HCEC 1CT (cell line): Measurements from ENCODE around the gene LRRC49.
"Not testable (repeated sequence)": the region's sequence is repeated elsewhere in the genome, so short reads cannot be mapped to it uniquely, and the experiment has no call there.

Source experiments
- DNase-seq: peaks from one replicate; pipeline ENCODE4 v3.0.0-alpha.2; 2017

LRRC49 gene, protein sequence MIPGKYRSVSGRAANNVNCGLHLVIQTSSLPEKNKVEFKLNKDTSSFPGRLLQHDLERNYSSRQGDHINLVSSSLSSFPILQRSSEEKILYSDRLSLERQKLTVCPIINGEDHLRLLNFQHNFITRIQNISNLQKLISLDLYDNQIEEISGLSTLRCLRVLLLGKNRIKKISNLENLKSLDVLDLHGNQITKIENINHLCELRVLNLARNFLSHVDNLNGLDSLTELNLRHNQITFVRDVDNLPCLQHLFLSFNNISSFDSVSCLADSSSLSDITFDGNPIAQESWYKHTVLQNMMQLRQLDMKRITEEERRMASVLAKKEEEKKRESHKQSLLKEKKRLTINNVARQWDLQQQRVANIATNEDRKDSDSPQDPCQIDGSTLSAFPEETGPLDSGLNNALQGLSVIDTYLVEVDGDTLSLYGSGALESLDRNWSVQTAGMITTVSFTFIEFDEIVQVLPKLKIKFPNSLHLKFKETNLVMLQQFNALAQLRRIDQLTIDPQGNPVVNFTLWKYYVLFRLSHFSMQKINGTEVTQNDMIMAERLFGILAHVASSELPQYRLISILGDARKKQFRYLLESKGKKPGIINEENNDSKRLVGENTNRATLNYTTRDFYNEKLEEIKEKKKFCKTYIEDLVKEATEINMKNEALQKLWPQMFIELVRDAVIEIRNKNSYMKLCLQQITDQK

DNA sequence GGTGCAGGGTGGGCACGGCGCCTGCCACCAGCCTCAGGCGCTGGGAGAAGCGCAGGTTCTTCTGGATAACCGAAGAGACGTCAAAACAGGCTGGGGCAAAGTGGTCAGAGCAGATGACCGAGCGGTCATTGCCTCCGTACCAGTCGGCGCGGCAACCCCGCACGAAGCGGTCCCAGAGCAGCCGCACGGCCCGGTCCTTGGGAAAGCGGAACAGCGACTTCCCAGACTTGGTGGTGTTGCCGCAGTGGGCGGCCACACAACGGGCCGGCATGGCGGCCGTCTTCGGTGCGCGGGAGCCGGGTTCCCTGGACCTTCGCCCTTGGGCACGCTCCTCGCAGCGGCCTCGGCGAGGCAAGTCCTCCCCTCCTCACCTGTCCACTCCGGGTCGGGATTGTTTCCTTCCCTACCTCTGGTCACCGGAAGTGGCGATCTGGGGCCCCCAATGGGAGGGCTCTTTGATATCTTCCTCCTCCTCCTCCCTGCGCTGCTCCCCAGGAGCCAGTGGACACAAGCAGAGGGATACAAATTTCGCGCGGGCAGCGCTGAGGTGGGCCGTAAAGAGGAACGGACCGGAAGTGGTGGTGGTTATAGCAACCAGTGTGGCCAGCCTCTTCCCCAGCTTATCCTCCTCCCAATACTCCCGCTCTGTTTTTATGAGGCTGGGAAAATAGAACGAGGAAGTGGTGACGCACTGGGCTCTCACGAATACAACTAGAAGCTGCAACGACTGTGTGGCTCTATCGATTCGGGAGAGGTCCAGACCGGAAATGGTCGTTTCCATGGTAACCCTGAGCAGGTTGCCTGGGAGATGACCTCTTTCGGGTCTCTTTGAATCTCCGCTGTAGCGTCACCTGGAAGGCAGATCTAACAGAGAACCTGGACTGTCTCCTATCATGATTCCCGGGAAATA, at the start of gene LRRC49, which contains the start of gene THAP10:
Gene LRRC49 (plus strand): TSS at position 825 of the 910 bp plus-strand sequence. CDS start 69 bp downstream, at position 894.
Gene THAP10 (minus strand): TSS at position 432 of the 910 bp plus-strand sequence. CDS start 161 bp downstream, at position 271.
- peak; percentile 98 for DNase-seq

DNA sequence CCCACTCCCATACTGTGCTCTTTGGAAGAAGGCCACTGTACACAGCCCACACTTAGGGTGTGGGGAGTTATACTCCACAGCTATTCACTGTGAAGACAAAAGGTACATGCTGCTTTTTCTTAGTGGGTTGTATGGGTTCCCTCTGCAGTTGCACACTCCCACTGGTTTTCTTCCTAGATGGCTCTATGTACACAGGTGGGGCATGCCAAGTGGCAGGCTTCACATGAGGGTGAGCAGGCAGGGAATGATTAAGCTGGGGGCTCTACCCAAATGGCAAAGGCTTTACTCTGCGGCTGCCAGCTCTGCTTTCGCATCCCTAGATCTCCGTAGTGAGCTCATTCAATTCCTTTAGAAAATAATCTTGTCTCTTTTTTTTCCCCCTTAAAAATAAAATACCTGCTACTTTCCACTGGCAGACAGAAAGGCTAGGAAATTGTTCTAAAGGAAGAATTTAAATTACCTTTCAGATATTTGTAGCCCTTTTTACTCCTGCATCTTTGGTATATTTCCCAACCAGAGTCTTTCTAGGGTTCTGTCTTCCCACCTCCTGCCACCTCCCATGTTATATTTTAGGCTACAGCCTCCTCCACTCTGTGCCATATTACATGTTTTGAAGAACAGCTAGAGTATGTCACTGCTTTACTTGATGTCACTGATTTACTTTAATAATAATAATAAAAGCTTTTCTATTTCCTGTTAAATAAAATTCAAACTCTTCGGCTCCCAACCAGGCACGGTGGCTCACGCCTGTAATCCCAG, 46.8 kb upstream of the LRRC49 start:
- no peak for DNase-seq

DNA sequence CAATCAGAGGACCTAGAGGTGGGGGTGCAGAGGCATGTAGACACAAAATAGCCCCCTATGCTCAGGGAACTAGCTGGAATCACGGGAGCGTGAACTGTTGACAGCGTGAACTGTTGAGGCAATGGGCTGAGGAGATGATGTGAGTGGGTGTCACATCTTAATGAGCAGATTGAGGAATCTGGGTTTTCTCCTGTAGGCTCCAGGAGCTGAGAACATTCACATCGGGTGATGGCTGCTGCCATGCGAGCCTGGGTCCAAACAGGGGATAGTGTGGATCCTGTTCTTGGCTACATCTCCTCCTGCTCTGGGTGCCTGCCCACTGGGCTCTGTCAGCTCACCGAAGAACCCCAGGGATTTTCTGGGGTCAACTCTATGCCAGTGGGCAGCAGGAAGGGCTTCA, 40.7 kb upstream of the LRRC49 start:
- DNase-seq = no peak

DNA sequence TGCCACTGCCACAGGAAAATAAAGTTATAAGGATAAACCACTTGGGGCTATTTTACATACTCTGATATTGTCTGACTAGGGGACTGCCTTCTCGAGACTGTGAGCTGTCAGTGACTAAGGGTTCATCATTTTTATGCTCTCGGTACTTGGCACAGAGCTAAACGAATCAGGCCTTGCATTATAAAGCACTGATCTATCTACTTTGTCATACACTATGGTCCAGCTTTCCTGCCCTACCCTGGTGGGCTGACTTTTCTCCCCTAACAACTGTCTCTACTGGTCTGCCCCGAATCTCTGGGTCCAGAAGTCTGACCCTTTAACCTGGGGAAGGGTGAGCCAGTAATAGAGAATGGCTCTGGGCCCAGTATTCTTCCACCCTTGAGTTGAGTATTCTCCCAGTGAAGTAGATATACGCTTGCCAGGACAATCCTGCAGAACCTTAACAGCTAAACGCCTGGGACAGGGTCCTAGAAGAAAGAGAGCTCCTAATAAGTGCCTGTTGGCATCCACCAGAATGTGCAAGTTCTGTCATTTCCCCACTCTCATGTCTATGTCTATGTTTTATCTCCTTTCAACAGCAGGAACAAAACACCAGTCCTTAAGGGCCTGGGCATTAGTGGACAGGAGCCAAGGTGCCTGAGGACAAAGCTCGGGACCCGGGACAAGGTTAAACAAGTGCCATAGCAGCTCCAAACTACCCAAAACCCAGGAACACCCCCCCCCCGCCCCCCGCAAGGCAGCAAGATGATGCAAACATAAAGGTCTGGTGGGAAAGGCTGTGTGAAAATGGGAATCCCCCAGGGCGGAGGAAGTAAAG, 39.9 kb upstream of the LRRC49 start:
- DNase-seq = peak; percentile 85

DNA sequence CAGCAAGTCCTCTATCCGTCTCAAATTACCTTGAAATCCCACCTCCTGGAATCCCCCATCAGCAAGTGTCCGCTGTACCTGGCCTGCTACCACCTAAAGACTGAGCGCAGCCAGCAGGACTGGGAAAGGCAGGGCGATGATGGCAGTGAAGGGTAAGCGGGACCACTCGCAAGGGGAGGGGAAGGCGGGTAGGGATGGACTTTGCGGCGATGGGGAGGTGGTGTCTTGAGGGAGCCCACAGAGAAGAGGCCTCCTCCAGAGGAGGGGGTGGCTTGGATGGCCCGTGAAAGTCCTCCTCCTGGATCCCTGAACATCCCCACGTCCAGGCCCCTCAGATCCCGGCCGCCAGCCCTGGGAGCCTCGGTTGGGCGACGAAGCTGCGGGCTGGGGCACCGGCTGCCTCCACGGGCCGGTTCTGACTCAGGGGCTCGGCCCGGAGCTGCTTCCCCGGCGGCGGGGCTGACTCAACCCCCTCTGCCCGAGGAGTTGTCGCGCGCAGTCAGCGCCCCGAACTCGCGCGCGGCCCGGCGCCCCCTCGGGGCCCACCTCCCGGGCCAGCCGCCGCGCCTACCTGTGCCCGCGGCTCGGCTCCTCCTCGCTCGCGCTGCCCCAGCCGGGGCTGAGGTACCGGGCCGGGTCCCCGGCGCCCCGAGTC, 39.2 kb upstream of the LRRC49 start:
- DNase-seq = peak; percentile 51

DNA sequence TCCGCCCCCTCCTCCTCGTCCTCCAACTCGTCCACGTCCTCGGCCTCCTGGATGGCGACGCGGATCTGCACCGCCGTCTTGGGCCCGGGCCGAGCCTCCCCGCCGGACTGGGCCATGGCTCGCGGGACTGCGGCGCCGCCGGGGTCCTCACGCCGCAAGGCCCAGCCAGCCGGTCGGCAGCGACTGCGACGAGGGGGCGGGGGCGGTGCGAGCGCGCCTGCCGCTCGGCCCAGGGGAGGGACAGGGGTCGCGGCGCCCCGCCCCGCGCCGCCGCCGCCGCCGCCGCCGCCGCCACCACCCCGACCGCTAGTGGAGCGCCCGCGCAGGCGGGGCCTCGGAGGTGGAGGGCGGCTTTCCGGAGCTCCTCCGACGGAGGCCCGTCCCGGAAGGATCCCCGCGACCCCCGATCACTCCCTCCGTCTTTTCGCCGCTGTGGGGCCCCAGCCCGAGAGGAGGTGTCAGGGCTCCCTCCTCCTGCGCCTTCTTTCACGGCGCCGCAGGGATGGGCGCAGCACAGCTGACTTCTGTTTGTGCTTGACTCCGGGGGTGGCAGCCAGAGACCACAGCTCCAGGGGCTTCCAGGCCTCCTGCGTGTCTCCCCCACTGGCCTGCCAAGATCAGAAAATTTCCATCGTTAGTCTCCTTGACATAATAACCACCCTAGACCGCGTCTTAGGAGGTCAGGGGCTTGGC, 38.5 kb upstream of the LRRC49 start, which contains the start of gene LARP6:
Gene LARP6 (minus strand): TSS at position 185 of the 693 bp plus-strand sequence. CDS start 69 bp downstream, at position 116.
- DNase-seq = peak; percentile 37

DNA sequence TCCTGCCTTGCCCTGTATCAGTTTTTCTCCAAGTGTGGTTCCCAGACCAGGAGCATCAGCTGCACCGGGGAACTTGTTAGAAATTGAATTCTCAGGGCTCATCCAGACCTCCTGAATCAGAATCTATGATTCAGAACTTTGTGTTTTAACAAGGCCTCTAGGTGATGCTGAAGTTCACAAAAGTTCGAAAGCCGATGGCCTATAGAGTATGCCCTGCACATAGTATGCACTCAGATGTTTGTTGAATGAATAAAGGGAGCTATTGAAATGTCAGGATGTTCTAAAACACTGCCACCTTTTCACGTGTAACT, 38.0 kb upstream of the LRRC49 start:
- peak; percentile 78 for DNase-seq

DNA sequence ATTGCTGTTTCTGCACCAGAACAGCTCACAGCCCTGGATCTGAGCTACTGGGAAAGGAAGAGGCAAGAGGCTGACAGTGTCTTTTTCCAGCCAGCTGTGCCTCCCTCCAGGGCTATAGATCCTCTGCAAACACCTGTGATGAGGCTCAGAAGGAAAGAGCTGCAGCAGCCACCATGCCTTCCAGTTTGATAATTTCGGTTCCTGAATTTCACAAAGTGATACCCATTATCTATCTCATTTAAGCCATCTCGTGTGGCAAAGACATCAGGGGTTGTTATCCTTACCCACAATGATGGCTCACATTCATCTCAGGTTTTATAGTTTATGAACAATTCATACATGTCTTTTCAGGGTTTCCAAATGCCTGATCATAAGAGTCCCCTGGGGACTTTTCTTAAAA, 36.9 kb upstream of the LRRC49 start:
- no peak for DNase-seq

DNA sequence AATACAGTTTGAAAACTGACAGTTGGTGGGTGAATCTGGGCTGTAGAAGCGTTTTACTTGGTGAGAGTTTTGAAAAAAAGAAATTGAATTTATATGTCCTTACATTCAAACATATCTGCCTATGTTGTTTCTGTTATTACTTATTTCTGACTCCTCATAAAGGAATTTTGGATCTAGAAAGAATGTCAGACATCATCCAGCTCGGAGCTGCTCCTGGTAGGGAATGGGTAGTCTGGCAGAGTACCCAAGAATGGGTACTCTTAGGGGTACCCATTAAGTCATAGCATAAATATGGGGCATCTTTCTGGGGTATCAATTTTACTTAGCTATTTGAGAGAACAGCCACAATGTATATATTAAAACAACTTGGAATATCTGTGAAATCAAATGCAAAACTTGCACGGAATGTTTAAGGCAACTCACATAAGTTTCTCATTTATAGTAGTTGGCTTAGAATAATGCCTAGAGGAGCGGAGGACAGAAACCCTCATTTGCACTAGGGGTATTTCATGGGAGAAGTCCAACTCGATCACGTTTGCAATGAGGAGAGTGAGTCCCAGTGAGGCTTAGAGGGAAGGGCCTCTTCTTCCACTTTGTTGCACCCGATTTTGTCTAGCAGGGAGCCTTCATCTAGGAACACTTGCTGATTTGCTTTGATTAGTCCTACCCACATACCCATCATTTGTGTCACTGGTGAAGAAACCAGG, 36.3 kb upstream of the LRRC49 start:
- peak; percentile 48 for DNase-seq

DNA sequence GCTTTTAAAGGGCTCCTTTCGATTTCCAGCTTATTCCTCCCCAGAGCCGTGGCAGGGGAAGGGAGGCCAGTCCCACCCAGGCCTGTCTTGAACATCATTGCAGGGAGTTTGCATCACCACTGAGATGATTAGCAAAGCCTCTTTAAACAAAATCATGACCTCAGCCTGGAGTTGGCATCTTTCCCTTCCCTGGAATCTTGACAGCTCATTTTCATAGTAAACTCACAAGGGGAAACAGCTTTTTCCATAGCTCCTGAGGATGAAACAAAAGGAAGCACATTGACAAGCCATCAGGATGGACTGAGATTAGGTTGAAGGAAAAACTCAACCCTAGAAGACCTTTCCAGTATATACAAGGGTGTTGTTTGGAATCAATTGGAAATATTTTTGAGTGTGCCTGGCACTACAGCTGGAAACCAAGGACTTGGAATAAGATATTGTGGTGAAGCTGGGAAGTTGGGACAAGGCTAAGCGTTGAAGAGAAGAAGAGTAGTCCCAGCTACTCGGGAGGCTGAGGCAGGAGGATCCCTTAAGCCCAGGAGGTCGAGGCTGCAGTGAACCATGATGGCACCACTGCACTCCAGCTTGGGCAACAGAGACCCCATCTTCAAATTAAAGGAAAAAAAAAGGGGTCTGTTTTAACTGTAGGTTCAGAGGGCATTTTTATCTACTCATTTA, 35.6 kb upstream of the LRRC49 start:
- peak; percentile 96 for DNase-seq

DNA sequence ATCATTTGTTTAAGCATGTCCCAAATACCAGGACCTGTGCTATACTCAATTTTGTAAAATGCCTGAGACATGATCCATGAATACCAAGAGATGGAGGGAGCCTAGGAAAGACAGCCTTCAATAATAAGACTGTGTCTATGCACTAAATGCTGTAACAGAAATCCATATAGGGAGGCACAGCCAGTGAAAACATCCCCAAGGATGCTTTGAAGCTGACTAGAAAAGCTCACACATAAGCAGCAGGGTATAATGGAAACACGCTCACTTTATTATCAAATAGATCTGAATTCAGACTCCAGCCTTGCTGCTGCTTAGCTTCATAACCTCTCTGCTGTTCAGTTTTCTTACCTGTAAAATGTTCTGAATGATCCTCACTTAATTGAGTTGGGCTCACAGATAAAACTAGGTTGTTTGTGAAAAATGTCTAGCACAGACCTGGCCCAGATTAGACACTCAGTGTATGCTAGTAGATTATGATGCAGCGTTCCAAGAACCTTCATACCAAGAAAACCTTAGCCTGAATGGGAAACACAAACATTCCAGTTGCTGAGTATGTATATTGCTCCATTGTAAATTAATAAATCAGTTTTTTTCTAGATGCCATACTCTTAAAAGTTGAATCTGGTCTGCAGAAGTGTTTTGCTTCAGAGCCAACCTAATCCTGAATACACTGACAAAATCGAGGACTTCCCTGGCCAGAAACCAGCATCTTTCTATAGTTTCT, 34.9 kb upstream of the LRRC49 start:
- no peak for DNase-seq

DNA sequence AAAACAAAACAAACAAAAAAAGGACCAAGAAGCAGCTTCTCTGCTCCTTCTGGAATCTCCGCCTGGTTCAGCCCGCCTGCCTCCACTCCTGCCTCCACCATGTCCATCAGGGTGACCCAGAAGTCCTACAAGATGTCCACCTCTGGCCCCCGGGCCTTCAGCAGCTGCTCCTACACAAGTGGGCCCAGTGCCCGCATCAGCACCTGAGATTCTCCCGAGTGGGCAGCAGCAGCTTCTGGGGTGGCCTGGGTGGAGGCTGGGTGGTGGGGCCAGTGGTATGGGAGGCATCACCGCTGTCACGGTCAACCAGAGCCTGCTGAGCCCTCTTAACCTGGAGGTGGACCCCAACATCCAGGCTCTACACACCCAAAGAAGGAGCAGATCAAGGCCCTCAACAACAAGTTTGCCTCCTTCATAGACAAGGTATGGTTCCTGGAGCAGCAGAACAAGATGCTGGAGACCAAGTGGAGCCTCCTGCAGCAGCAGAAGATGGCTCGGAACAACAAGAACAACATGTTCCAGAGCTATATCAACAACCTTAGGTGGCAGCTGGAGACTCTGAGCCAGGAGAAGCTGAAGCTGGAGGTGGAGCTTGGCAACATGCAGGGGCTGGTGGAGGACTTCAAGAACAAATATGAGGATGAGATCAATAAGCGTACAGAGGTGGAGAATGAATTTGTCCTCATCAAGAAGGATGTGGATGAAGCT, 33.9 kb upstream of the LRRC49 start:
- DNase-seq = not testable (repeated sequence)

DNA sequence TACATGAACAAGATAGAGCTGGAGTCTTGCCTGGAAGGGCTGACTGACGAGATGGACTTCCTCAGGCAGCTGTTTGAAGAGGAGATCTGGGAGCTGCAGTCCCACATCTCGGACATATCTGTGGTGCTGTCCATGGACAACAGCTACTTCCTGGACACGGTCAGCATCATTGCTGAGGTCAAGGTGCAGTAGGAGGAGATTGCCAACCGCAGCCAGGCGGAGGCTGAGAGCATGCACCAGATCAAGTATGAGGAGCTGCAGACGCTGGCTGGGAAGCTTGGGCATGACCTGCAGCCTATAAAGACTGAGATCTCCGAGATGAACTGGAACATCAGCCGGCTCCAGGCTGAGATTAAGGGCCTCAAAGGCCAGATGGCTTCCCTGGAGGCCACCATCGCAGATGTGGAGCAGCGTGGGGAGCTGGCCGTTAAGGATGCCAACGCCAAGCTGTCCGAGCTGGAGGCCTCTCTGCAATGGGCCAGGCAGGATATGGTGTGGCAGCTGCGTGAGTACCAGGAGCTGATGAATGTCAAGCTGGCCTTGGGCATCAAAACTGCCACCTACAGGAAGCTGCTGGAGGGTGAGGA, 33.2 kb upstream of the LRRC49 start:
- no peak for DNase-seq

DNA sequence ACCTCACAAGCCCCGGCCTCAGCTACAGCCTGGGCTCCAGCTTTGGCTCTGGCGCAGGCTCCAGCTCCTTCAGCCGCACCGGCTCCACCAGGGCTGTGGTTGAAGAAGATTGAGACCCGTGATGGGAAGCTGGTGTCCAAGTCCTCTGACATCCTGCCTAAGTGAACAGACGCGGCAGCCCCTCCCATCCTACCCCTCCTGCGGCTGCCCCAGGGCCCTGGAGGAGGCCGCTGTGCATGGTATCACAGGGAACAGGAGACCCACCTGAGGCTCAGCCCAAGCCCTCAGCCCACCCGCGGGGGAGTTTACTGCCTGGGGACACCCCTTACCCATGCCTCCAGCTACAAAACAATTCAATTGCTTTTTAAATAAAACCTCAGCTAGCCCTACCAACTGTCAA, 32.6 kb upstream of the LRRC49 start:
- DNase-seq = no peak

DNA sequence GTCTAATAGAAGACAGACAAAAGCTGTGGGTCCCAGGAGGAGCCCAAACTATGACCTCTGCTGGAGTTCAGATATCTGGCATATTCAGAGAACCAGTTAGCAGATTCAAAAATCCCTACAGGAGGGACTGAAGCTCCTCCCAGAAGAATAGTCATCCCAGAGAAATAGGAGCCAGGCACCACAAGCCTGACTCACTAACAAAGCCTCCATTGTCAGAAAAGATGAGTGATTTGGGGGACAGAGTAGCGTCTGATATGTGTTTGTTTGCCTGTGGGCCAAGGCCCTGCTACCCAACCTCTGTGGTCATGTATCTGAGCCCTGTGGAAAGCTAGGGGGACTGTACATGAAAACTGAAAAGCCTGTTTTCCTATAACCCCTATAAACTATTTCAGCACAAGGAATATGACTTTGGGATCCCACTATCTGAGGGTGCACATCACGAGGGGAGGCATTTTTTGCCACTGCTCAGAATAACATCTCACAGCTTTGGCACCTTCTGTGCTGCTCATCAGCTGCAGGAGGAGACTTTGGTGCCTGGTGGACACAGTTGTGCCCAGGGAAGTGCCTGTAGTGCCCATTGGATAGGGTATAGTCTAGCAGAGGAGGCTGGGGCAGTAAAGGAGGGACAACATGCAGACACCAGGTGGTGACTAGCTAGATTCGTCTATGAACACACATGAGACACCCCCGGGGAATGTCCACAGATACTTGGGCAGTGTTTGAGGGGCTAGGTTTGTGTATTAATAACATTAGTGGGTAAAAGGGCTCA, 29.0 kb upstream of the LRRC49 start:
- DNase-seq = peak; percentile 83

DNA sequence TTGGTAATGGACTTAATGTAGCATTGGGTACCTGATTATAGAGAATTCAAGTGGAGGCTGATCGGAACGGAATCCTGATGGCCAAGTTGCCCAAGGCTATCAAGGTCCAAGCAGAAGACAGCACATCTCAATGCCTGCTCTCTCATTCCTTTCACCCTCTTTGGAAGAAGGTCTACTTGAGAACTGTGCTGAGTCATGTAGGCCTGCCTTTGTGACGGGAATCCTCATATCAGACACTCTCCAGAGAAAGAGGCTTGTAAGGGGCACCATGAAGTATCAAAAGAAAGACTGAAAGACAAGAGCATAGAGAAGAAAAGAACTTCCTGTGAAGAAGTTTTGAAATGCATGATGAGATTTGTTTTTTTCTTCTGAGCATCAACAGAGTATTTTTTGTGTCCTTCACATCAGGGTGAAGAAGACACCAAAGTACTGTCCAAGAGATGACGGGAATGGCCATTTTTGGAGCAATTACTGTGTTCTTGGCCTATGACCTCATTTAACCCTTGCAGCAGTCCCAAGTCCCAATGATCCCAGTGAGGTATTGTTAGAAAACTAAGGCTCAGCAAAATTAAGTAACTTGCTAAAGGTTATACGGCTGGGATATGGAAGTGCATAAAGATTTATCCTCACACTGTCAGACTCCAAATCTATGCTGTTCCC, 25.5 kb upstream of the LRRC49 start:
- no peak for DNase-seq
